Stomach (tissue), 4 donors: ENCODE measurements around the gene NHERF2.

ENCODE experiments used
- CTCF ChIP-seq, 7 experiments: fragments of 450-650 bp in 4 of 7; fragments of 200-600 bp in 3 of 7; sonication (generic) in 3 of 7; IDR thresholded peaks; one replicate each; pipeline ENCODE4 v1.5.1; 2016 to 2019; ENCODE audit warnings: antibody characterized with exemption in 7 of 7, control low read depth in 2 of 7, mild to moderate bottlenecking in 1 of 7
- POLR2A ChIP-seq, 4 donors: fragments of 450-650 bp; IDR thresholded peaks; one replicate each; pipeline ENCODE4 v1.6.1; 2016; ENCODE audit warnings: antibody characterized with exemption in 4 of 4, control low read depth in 2 of 4, mild to moderate bottlenecking in 1 of 4, moderate library complexity in 1 of 4

GRCh38 chr16:1985466-1986150 lies 41.1 kb upstream of the NHERF2 start:
- TF ChIP-seq POLR2A (IDR thresholded peaks at IDR 0.05) (no peak), CTCF (IDR thresholded peaks at IDR 0.05) (no peak)
